Hematopoietic multipotent progenitor cell treated with erythropoietin and hydrocortisone succinate and interleukin-3 and kit ligand, for 6 days (in vitro differentiated cells): Measurements from ENCODE around the gene NTM.

Experiments used
- DNase-seq: peaks from one replicate; pipeline ENCODE4 v3.0.0-alpha.2; 2015

NTM gene

DNA sequence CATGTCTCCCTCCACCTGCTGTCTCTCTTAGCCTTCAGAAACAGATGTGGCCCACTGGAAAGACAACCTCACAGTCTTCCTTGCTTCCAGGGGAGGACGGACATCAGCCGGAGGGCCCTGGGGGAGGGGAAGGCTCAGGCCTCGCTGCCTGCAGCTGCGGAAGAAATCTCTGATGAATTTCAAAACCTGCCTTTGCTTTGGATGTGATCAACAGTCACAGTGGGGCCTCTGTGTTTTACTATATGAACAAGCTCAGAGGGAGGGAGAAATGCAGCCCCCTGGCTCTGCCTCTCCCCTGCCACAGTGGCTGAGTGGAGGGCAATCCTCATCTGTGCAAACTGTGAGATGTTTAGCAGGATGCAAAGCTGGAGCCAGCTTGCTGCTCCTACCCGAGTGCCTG, 282.8 kb downstream of the NTM start:
- DNase-seq = no peak

DNA sequence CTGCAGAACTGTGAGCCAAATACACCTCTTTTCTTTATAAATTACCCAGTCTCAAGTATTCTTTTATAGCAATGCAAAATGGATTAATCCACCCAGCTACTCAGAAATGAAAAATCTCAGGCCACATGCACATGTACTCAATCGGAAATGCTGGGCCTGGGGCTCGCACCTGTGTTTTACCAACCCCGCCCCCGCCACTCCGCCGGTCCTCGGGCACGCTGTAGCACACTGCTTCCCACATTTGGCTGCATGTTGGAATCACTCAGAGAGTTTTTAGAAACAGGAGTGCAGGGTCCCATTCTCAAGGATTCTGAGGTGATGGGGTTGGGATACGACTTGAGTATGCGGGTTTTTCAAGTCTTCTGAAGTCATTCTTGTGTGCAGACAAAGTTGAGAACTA, 284.4 kb downstream of the NTM start:
- DNase-seq = no peak

DNA sequence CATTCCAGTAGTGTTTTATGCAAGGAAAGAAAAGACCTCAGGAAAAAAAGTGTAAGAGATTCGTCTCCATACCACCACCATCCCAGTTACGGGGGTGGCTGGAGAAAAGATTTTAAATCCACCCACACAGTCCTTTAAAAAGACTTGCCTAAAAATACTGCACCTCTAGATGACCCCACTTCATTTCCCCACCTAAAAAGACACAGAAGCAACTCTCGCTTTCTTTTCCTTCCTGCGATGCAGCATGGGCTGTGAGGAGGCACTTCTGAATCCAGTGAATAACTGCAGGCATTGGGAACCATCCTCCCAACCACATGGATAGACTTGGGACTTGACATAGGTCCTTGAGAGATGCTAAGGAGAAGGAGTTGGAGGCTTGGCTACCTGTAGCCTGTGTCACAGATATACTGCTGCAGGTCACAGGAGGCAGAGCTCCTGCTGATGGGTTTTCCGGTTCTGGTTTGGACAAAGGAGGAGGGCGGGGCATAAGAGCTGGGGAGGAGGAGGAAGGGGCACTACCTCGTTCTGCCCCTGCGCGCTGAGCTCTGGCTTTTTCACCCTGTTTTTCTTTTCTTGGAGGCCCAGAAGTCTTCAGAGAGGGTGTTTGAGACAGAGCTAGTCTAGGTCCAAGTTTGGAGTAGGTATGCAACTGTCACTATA, 285.9 kb downstream of the NTM start:
- DNase-seq = no peak

DNA sequence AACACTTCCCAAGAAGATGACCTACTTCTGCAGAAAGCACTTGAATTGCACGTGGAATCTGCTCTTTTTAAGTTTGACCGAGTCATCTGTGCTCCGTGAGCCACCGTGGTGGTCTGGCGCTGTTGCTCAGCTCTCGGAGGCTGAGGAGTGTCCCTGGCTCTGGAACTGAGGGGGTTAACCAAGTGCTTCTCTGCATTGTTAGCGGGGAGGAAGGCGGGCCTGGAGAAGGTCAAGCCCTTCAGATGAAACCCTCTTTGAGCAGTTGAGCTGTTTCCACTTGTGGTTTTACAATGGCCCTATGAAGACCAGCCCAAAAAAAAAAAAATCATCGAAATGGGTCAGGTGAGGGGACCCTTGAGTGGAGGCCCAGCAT, 286.4 kb downstream of the NTM start:
- DNase-seq = no peak

DNA sequence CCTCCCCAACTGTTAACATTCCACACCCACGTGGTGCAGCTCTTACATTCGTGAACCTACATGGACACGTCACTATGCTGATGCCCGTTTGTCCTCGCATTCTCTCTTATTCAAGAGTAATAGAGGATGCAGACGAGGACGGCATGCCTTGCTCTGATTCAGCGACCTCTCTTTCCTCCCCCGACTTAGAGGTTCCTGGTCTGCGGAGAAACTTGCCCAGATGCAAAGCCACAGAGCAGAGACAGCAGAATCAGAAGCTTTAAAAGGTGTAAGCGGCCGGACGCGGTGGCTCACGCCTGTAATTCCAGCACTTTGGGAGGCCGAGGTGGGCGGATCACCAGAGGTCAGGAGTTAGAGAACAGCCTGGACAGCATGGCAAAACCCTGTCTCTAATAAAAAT, 288.0 kb downstream of the NTM start:
- DNase-seq = no peak

DNA sequence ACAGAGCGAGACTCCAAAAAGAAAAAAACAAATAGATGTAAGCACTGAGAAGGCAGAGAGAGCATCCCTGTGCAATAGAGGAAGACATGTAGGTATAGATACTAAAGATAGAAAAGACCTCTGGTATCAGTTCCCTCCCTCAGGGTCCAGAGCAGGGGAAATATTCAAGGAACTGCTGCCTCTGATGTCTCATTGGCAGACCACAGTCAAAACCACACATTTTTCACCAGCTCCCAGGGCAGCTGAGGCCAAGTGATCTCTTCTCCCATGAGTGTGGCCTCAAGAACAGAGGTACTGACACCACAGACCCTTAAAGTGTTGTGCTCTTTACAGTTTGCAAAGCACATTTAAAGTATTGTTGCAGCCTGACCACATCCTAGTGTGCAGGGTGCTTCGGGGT, 288.5 kb downstream of the NTM start:
- peak; percentile 53 for DNase-seq

DNA sequence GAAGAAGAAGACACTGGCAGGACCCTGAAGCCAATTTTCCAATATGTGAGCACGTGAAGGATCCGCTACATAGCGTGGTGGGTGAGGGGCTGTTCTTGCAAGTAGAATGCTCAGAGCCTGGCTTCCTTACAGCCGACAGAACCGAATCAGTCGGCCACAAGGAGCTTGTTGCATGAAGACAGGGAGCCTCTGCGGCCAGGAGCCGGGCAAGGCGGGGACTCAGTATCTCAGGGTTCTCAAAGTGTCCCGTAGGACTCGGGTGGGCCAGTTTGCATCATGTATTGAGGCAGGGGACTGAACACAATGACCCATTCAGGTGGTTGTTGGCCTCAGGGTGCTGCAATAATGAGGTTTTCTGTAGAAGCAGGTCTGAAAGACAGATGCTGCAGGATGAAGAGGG, 289.5 kb downstream of the NTM start:
- DNase-seq = no peak

DNA sequence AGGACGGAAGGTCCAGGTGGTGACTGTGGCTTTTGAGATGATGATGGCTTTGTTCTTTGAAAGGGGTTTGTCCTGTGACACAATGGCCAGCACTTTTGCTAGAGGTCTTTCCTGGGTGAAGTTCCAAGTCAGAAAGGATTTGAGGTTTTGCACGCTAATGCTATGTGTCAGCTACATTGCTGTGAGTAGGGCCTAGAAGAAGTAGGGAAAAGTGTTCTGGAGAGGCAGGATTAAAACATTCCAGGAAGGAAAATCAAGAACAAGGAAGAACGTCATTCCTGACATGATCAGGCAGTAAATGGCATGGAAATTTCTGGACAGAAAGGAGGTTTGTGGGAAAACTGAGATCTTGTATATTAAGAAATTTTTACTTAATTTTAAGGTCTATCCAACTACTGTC, 290.7 kb downstream of the NTM start:
- no peak for DNase-seq

DNA sequence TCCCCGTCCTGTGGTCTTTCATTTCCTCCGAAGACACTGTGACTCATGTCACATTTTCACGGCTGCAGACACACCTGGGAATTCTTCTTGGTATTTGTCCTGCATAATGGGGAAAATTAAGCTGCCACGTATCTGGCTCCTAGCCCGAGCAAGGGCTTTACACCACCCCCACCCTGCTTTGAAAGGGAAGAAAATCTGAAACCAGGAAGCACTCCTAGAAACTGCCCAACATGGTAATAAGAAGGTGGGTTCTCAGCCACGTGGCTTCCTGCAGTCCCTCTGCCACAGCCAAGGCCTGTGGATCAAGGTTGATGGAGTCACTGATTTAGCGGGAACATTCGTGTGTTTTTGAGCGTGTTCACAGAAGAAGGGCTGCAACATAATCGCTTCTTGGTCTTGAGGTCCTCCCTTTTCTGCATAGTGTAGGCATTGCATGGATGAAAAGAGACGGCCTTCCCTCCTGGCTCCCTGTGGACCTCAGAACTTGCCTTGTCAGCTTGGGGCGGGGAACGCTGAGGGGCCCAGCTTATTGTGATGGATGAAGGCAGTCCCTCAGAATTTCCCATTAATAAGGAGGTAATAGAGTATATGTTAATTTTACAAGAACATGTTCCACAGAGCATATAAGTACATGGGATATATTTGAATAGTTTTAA, 292.0 kb downstream of the NTM start:
- DNase-seq = no peak

DNA sequence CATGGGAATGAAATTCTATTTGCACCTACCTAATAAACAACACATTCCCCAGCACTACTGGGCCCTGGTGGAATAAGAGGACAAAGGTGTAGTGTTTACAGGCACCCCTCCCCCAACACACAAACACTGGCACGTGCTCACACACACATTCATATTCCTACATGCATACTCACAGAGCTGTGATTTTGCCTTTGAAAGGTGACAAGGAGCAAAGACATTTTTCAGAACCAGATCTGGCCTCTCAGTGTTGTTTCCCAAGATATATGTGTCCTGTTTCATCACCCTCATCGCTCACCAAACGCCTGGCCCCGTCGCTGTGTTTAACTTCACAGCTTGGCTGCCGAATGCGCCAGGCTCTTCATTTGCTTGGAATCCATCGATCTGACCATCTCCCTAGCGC, 292.6 kb downstream of the NTM start:
- no peak for DNase-seq

DNA sequence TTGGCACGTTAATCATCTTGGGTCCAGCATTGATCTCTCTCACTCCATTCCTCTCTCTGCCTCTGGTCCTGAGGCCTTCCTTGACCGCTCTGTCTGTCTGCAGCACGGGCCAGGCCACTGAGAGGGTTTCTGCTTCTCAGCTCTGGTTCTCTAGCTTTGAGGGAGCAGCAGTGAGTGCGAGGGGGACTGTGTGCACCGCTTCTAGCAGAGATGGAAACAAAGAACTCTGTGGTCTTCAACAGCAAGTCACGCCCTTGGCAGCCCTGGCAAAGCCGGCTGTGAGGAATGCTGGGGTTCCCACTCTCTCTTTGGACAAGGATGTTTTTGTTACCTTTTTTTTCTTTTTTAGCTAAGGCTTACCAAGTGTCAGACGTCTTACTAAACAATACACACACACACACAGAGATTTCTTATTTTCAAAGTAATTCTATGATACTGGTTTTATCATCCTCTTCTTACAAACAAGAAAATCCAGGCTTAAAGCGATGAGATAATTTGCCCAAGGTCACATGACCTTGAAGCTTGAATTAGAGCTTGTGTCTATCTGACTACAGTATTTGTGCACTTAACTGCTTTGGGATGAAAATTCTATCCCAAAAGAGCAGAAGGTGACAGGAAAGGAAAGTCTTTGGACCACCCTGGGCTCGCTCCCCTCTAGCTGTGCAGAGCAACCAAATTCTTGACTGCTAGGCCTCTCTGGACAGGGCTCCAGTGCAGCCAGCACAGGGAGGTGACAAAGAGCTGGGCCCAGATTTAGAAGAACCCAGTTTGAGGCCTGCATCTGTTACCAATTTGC, 293.2 kb downstream of the NTM start:
- DNase-seq = no peak

DNA sequence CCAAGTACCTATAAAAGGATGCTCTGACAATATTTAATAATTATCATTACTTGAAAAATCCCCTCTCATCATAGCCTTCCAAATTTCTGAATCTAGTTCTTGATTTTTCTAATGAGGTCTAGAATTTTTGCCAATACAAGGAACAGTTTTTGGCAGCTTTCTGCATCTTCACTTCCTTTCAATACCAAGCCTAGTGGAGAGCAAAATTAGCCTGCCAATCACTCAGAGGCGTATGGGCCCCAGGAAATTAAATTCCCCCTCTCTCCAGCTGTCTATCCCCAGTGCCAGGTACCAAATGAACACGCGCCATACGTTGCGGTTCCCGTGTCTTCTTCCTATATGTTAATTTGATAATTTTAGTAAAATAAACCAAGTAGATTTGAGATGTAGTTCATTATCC, 293.9 kb downstream of the NTM start:
- DNase-seq = no peak

DNA sequence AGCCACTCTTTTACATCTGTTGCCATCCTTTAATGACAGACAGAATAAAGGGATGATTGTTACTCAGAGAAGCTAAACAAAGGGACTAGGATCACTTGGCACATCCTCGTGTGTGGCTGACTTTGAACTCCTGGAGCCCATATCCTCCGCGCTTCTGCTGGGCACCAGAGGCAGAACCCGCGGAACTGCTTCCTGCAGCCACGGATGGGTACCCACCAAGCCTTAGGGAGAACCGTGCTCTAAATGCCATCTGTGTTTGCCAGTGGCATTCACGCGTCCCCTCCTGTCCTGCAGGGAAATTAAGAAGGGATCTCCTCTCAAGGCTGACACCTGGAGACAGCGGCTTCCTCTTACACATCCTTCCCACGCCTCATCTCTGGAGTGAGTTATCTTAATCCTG, 294.4 kb downstream of the NTM start:
- DNase-seq = no peak

DNA sequence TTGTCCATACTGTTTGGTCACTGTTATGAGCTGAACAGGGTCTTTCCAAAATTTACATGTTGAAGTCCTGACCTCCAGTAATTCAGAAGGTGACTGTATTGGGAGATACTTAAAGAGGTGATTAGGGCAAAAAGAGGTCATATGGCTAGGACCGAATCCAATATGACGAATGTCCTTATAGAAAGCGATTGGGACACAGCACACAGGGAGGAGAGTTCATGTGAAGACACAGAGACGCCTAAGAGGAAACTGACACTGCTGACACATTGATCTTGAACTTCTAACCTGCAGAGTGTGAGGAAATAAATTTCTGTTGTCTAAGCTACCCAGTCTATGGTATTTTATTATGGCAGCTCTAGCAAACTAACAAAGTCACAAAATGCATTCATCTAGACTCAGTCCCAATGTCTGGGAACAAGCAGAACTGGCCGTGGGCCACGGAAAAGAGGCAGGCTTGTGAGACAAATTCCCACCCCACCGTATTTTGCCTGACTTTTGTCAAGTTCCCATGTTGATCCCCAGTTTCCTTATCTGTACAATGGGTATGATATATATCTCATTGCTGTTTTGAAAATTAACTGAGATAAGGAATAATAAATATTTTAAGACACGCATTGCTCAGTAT, 295.0 kb downstream of the NTM start:
- DNase-seq = no peak

DNA sequence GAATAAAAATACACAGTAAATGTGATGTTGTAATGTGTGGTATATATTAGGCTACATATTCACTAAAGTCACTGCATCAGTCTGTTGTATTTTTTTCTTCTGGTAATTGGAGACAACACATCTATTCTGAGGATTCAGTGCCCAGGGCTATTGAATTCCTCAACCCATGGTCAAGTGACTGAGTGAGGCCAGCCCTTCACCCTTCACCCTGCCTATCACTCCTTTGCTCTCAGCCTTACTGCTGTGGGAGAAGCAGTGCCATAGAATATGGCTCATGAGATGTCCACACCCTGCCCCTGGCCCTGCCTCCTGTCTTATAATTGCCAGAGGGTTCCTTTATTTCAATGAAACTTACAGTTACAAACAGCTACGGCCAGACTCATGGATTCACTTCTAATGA, 295.6 kb downstream of the NTM start:
- DNase-seq = no peak

DNA sequence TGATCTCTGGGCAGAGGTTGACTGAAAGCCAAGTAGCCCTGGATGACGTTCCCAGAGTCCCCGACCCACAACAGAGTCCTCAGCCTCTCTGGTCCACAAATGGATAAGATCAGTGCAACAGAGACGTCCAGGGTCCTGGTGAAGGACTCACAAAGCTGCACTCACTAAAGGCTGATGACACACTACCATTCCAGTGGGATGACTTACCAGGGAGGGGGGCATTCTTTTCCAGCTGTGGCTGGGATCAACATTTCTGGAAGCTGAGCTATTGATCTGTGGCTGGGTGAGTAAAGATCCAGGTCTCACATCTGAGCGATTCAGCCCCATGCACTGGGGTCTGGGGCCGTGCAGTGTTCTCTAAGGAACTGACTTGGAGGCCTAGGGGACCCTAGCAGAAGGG, 296.2 kb downstream of the NTM start:
- DNase-seq = no peak

DNA sequence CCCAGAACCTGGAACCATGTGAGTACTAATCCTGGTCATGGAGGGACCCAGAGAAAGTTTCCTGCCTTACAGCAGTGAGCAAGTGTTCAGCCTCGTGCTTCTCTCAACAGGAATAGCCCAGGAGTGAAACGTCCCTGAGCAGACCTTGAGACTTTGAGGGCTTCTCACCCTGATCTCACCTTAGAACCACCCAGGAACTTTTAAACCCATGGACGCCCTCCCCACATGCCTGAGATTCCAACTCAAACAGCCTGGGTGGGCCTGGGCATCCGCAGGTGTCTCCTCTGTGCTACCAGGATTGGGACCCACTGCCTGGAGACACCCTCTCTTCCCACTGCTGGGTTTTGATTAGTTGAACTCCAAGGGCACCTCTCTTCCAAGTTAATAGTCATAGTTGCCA, 297.2 kb downstream of the NTM start:
- no peak for DNase-seq

DNA sequence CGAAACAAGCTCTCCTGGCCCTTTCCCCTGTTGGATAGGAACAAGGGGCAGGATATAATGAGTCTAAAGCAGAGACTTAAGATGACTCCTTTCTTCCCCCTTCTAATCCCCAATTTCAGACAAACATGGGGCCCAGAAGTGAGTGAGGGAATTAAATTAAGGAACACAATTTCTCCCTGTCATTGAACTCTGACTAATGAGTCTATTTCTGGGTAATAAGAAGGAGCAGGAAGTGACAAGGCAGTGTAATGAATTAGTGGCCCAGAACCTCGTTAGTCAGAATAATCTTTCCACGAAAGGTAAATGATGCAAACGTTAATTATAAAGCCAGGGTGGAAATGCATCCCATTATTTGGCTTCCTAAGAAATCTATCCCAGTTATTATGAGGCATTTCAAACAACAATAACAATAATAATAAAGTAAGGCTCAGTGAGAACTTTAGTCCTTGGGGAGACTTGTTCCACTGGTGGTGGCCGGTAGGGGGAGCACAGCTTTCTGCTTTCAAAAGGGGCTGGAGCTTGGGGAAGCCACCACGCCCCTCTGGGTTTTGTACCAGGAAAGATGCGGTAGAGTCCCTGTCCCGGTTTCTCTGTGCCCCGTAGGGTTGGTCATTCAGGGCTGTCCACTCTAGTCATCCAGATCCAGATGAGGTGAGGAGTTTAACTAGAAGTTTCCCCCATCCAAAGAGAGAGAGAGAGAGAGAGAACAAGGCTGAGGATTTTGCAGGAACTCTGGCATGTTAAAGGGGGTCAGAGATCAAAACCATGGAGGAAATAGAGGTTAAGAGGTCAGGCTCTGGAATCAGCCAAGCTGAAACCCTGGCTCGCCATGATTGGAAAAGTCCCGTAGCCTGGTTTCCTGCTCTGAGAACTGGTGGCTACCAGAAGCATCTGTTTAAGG, 298.3 kb downstream of the NTM start:
- peak; percentile 86 for DNase-seq

DNA sequence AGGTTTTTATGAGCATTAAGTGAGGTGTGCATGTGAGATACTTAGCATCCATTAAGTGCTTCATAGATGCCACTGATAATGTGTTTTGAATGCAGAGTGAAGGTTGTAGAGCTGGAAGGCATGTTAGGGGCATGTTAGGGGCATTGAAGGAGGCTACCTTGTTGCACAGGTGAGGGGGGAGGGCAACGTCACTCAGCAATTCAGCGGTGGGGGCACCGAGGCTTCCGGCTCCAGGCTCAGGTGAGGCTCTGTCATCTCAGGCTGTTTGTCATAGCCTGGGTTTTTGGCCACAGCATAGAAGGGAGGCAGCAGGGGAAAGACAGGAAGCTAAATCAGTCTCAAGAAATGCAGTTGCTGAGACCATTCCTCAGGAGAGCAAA, 299.0 kb downstream of the NTM start:
- DNase-seq = no peak

DNA sequence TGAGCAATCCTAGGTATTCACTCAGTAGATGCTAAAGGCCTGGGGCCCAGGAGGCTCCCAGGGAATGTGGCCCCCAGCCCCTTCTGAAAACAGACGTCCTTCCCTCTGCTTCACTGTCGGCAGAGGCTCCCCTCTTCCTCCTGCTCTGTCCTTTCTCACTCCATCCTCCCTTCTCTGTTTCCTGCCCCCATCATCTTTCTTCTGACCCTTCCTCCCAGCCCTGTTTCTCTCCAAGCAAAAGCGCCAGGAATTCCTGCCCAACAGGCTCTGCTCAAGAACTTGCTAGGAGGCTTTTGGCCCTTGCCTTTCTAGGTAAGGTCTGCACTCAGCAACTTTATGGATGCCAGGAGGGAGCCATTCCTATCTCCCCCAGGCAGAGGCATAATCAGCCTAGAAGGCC, 300.5 kb downstream of the NTM start:
- no peak for DNase-seq

DNA sequence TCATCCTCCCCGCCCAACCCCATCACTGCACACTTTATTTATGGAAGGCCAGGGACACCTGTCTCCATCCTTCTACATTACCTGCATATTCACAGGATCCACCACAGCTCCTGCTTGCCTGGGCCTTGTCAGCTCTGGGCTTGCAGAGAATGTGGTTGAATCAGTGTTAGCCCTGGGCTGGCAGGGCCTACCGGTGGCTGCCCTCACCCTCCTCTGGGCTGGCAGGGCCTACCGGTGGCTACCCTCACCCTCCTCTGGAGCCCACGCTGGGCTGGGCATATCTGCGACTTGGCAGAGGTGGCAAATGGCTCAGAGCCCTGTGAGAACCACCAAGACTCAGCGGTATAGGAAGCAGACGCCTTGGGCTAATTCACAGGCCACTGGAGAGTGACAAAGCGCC, 300.9 kb downstream of the NTM start:
- DNase-seq = no peak

DNA sequence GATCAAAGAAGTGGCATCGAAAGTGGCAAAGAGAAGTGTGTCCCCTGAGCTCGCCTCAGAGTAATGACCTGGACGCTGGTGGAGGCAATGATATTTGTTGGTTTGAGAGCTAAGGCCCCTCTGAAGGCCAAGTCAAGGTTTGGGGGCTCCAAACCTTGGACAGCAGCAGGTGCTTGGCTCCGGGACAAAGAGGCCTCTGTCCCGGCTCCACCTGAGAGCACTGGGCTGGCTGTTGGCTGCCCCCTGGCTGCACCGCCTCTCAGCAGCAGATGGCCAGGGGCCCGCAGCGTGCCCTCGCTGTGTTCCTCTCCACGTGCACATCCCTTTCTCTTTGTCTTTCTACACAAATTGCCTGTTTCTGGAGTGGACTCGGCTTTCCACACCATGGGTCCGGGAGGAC, 301.3 kb downstream of the NTM start:
- DNase-seq = no peak

DNA sequence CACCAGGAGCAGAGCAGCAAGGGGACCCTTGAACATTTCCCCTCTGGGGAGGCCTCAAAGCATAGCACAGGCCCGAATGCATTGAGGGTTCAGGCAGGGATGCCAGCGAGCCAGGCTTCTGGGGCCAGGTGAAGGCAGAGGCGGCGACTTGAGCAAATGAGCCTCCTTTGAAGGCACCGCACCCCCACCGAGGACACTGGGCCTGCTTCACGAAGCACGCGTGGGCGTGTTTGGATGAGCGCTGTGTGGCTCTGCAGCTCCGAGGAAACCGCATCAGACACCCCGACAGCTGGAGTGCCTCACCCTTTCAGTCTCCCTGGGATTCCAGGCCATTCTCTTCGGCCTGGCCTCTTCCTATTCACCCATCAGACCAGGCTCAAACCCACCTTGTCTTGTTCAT, 301.8 kb downstream of the NTM start:
- no peak for DNase-seq
